ENCODE data around the gene GSC2. TPM values are rescaled to one million over a fixed set of nuclear protein-coding genes. Genes with fewer than 3 reads are reported as not detected.

Gene GSC2
- total RNA-seq, 1 donor from 2014 or later = not detected

- TF ChIP-seq CTCF (IDR thresholded peaks at IDR 0.05; ENCODE audit: unreplicated experiment) = no peak
- Mint-ChIP-seq H3K27me3 (no peaks in the 10 kb centered on the region), H3K4me1 (ENCODE audit: low read depth) (peaks cover 38% of the 10 kb centered on the region), H3K4me3 (ENCODE audit: low read depth) (peak overlapping the region; percentile 83), H3K36me3 (ENCODE audit: insufficient read depth) (no peaks in the 10 kb centered on the region), H3K9me3 (ENCODE audit: low read depth) (no peaks in the 10 kb centered on the region), H3K27ac (peak overlapping the region; percentile 96)
- peak; percentile 33 for DNase-seq (ENCODE audit: low spot score, unreplicated experiment)
Observed at GRCh38 chr22:19120829-19121630, 29.1 kb downstream of the GSC2 start.

GRCh38 chr22:19119949-19120348 is 30.1 kb downstream of the GSC2 start:
- no peaks in the 10 kb centered on the region for H3K36me3 Mint-ChIP-seq (ENCODE audit: insufficient read depth)
- H3K4me1 Mint-ChIP-seq (ENCODE audit: low read depth) = peaks cover 38% of the 10 kb centered on the region
- no peak for TF ChIP-seq CTCF (IDR thresholded peaks at IDR 0.05; ENCODE audit: unreplicated experiment)
- no peak for DNase-seq (ENCODE audit: low spot score, unreplicated experiment)
- no peaks in the 10 kb centered on the region for H3K9me3 Mint-ChIP-seq (ENCODE audit: low read depth)
- H3K4me3 Mint-ChIP-seq (ENCODE audit: low read depth) = peak overlapping the region; percentile 9
- no peaks in the 10 kb centered on the region for H3K27me3 Mint-ChIP-seq
- peak overlapping the region; percentile 96 for H3K27ac Mint-ChIP-seq

GRCh38 chr22:19118329-19118880 is 31.7 kb downstream of the GSC2 start:
- no peaks in the 10 kb centered on the region for H3K36me3 Mint-ChIP-seq (ENCODE audit: insufficient read depth)
- no peak for TF ChIP-seq CTCF (IDR thresholded peaks at IDR 0.05; ENCODE audit: unreplicated experiment)
- H3K4me1 Mint-ChIP-seq (ENCODE audit: low read depth) = peaks cover 36% of the 10 kb centered on the region
- no peaks in the 10 kb centered on the region for H3K27me3 Mint-ChIP-seq
- H3K4me3 Mint-ChIP-seq (ENCODE audit: low read depth) = no peak overlapping the region
- H3K9me3 Mint-ChIP-seq (ENCODE audit: low read depth) = no peaks in the 10 kb centered on the region
- no peak for DNase-seq (ENCODE audit: low spot score, unreplicated experiment)
- no peak overlapping the region for H3K27ac Mint-ChIP-seq

GRCh38 chr22:19117111-19117512 is 33.0 kb downstream of the GSC2 start:
- no peak for DNase-seq (ENCODE audit: low spot score, unreplicated experiment)
- Mint-ChIP-seq H3K27me3 (no peaks in the 10 kb centered on the region), H3K9me3 (ENCODE audit: low read depth) (no peaks in the 10 kb centered on the region), H3K27ac (no peak overlapping the region), H3K36me3 (ENCODE audit: insufficient read depth) (no peaks in the 10 kb centered on the region), H3K4me3 (ENCODE audit: low read depth) (no peak overlapping the region), H3K4me1 (ENCODE audit: low read depth) (peaks cover 29% of the 10 kb centered on the region)
- TF ChIP-seq CTCF (IDR thresholded peaks at IDR 0.05; ENCODE audit: unreplicated experiment) = no peak

- no peak overlapping the region for H3K4me3 Mint-ChIP-seq (ENCODE audit: low read depth)
- TF ChIP-seq CTCF (IDR thresholded peaks at IDR 0.05; ENCODE audit: unreplicated experiment) = no peak
- no peaks in the 10 kb centered on the region for H3K9me3 Mint-ChIP-seq (ENCODE audit: low read depth)
- H3K36me3 Mint-ChIP-seq (ENCODE audit: insufficient read depth) = no peaks in the 10 kb centered on the region
- DNase-seq (ENCODE audit: low spot score, unreplicated experiment) = no peak
- no peaks in the 10 kb centered on the region for H3K27me3 Mint-ChIP-seq
- H3K4me1 Mint-ChIP-seq (ENCODE audit: low read depth) = peaks cover 24% of the 10 kb centered on the region
- H3K27ac Mint-ChIP-seq = no peak overlapping the region
Observed at GRCh38 chr22:19115628-19116027, 34.5 kb downstream of the GSC2 start.

All from progenitor cell of endocrine pancreas (in vitro differentiated cells).